ENCODE measurements around the gene LAMB3. TPM values are rescaled to one million over a fixed set of nuclear protein-coding genes. Genes with fewer than 3 reads are reported as not detected.
A peak's percentile ranks its signal among the peaks of the same experiment; 100 is the strongest.

Gene LAMB3
- total and polyA plus RNA-seq, 8 donors, result 1.4 to 25.8 (median 3.4) TPM

- Histone ChIP-seq H3K27me3 (no peaks in the 10 kb centered on the region), H3K4me1 (peaks cover 31 to 43% (median 39%) of the 10 kb centered on the region in 3 donors), H3K9me3 (no peaks in the 10 kb centered on the region), H3K27ac (peak overlapping the region; percentile 44 to 85 (median 66)), H3K36me3 (no peaks in the 10 kb centered on the region), H3K4me3 (no peak overlapping the region)
- peak; percentile 49 to 77 (median 72) for DNase-seq
- peak; percentile 70 to 83 (median 82) for ATAC-seq
- TF ChIP-seq CTCF (IDR thresholded peaks at IDR 0.05), result no peak
- peak; percentile 39 for FAIRE-seq
- intact Hi-C loops (cut with DNase I), result no loop called here
- 13 to 25% methylated on average over 5 of the region's 5 CpGs for WGBS, 2 donors
Observed at GRCh38 chr1:209641832-209642172, 10.4 kb downstream of the LAMB3 start.

- no peaks in the 10 kb centered on the region for H3K9me3 ChIP-seq
- DNase-seq (no peak), FAIRE-seq (no peak), ATAC-seq (no peak)
- TF ChIP-seq CTCF (IDR thresholded peaks at IDR 0.05), result no peak
- H3K36me3 ChIP-seq, result no peaks in the 10 kb centered on the region
- 83 to 91% methylated on average over 5 of the region's 5 CpGs for WGBS, 2 donors
- intact Hi-C loops (cut with DNase I), result loop anchor here in 1 of 3 donors (10.0 kb wide), 1 partner anchor 61 kb away; no protein-coding TSS in a partner anchor
- no peaks in the 10 kb centered on the region for H3K27me3 ChIP-seq
- H3K4me3 ChIP-seq, result no peak overlapping the region
- H3K27ac ChIP-seq, result no peak overlapping the region
- no peaks in the 10 kb centered on the region for H3K4me1 ChIP-seq
Observed at GRCh38 chr1:209635850-209636249, 16.4 kb downstream of the LAMB3 start.

GRCh38 chr1:209634005-209634737, 18.1 kb downstream of the LAMB3 start:
- H3K9me3 ChIP-seq, result no peaks in the 10 kb centered on the region
- no peak overlapping the region for H3K27ac ChIP-seq
- DNase-seq (peak in 1 of 6 donors; percentile 47), ATAC-seq (no peak), FAIRE-seq (no peak)
- no peaks in the 10 kb centered on the region for H3K36me3 ChIP-seq
- no peaks in the 10 kb centered on the region for H3K4me1 ChIP-seq
- intact Hi-C loops (cut with DNase I), result loop anchor here in 1 of 3 donors (10.0 kb wide), 1 partner anchor 59 kb away; no protein-coding TSS in a partner anchor
- H3K4me3 ChIP-seq, result no peak overlapping the region
- WGBS, 2 donors, result 85 to 86% methylated on average over 20 of the region's 20 CpGs
- TF ChIP-seq CTCF (IDR thresholded peaks at IDR 0.05), result no peak
- H3K27me3 ChIP-seq, result no peaks in the 10 kb centered on the region

- Histone ChIP-seq H3K36me3 (no peaks in the 10 kb centered on the region), H3K27me3 (no peaks in the 10 kb centered on the region), H3K4me3 (no peak overlapping the region), H3K9me3 (no peaks in the 10 kb centered on the region), H3K4me1 (no peaks in the 10 kb centered on the region), H3K27ac (no peak overlapping the region)
- 90 to 95% methylated on average over 6 of the region's 6 CpGs for WGBS, 2 donors
- intact Hi-C loops (cut with DNase I), result loop anchor here in 1 of 3 donors (10.0 kb wide), 1 partner anchor 59 kb away; no protein-coding TSS in a partner anchor
- TF ChIP-seq CTCF (IDR thresholded peaks at IDR 0.05), result no peak
- ATAC-seq (no peak), FAIRE-seq (no peak), DNase-seq (no peak)
Observed at GRCh38 chr1:209633335-209633997, 18.8 kb downstream of the LAMB3 start.
